H1 (cell line): ENCODE results near the gene PAX4.

ENCODE experiments used
- CTCF ChIP-seq, 3 experiments: IDR thresholded peaks; 1 replicate in 2 of 3; 2 replicates in 1 of 3; pipeline versions ENCODE4 v1.5.1 to v1.6.1; 2011; ENCODE audit warnings: low read length in 3 of 3, mild to moderate bottlenecking in 3 of 3, inconsistent platforms in 2 of 3, low read depth in 1 of 3, moderate library complexity in 1 of 3; ENCODE audit not compliant: insufficient read depth in 1 of 3; ENCODE audit errors: control extremely low read depth in 1 of 3
- EP300 ChIP-seq, 2 experiments: IDR thresholded peaks; 1 replicate in 1 of 2; 2 replicates in 1 of 2; pipeline ENCODE4 v1.6.1; 2011 to 2012; ENCODE audit warnings: low read depth in 2 of 2, low read length in 2 of 2, mild to moderate bottlenecking in 2 of 2, borderline replicate concordance in 1 of 2, inconsistent platforms in 1 of 2, moderate library complexity in 1 of 2
- GABPA ChIP-seq: IDR thresholded peaks from 2 replicates; pipeline ENCODE4 v1.6.1; 2011; ENCODE audit warnings: mild to moderate bottlenecking, low read length, moderate library complexity, borderline replicate concordance; ENCODE audit not compliant: insufficient read depth
- HDAC2 ChIP-seq, 2 experiments: fragments of 300-600 bp in 1 of 2; sonication (generic) in 1 of 2; IDR thresholded peaks; 2 replicates each; pipeline ENCODE4 v1.6.1; 2011 to 2012; ENCODE audit warnings: low read depth in 2 of 2, low read length in 2 of 2, mild to moderate bottlenecking in 2 of 2, moderate library complexity in 2 of 2, borderline replicate concordance in 1 of 2, inconsistent platforms in 1 of 2
- KDM1A ChIP-seq: fragments of 200-600, 300-600 bp; sonication (generic); IDR thresholded peaks from 2 replicates; pipeline ENCODE4 v1.7.1; 2016; ENCODE audit warnings: mild to moderate bottlenecking, low read length, borderline replicate concordance
- POLR2A ChIP-seq, 2 experiments: IDR thresholded peaks; 1 replicate in 1 of 2; 2 replicates in 1 of 2; pipeline ENCODE4 v1.6.1; 2011; ENCODE audit warnings: low read depth in 2 of 2, low read length in 2 of 2, mild to moderate bottlenecking in 2 of 2; ENCODE audit errors: control extremely low read depth in 1 of 2
- RAD21 ChIP-seq, 2 experiments: IDR thresholded peaks in 1 of 2; conservative IDR thresholded peaks in 1 of 2; 2 replicates each; pipeline ENCODE4 v1.6.1; 2011; ENCODE audit warnings: low read depth in 2 of 2, low read length in 2 of 2, improper control_type of control experiment in 1 of 2, inconsistent platforms in 1 of 2, mild to moderate bottlenecking in 1 of 2, moderate library complexity in 1 of 2
- RFX5 ChIP-seq: IDR thresholded peaks from 2 replicates; pipeline ENCODE4 v1.6.1; 2011; ENCODE audit warnings: low read depth, low read length, improper control_type of control experiment, borderline replicate concordance
- SP1 ChIP-seq: IDR thresholded peaks from 2 replicates; pipeline ENCODE4 v1.6.1; 2011; ENCODE audit warnings: low read depth, low read length
- SP2 ChIP-seq: IDR thresholded peaks from 2 replicates; pipeline ENCODE4 v1.6.1; 2012; ENCODE audit warnings: mild to moderate bottlenecking, low read length, inconsistent platforms
- TBP ChIP-seq: IDR thresholded peaks from 2 replicates; pipeline ENCODE4 v1.6.1; 2011; ENCODE audit warnings: low read depth, low read length, improper control_type of control experiment
- ZNF274 ChIP-seq: IDR thresholded peaks from 2 replicates; pipeline ENCODE4 v1.7.0; 2012; ENCODE audit warnings: low read length, borderline replicate concordance; ENCODE audit errors: extremely low read depth
- TF ChIP-seq, protein P1 (sequence below): IDR thresholded peaks from 2 replicates; pipeline ENCODE4 v1.6.1; 2011; ENCODE audit warnings: low read length, improper control_type of control experiment

GRCh38 chr7:127625331-127625730, 7.4 kb upstream of the PAX4 start:
- TF ChIP-seq RFX5: no peak
- no peak for TF ChIP-seq KDM1A
- TF ChIP-seq, protein P1, sequence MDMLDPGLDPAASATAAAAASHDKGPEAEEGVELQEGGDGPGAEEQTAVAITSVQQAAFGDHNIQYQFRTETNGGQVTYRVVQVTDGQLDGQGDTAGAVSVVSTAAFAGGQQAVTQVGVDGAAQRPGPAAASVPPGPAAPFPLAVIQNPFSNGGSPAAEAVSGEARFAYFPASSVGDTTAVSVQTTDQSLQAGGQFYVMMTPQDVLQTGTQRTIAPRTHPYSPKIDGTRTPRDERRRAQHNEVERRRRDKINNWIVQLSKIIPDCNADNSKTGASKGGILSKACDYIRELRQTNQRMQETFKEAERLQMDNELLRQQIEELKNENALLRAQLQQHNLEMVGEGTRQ: no peak
- TF ChIP-seq ZNF274: no peak
- TF ChIP-seq EP300 (IDR thresholded peaks at IDR 0.05; ENCODE audit: borderline replicate concordance in 1 of 2, low read depth in 2 of 2, low read length in 2 of 2): no peak
- TF ChIP-seq SP1: no peak
- no peak for TF ChIP-seq GABPA
- TF ChIP-seq CTCF (IDR thresholded peaks at IDR 0.05; ENCODE audit: control extremely low read depth in 1 of 3, insufficient read depth in 1 of 3, low read depth in 1 of 3, low read length in 3 of 3): no peak
- no peak for TF ChIP-seq HDAC2 (IDR thresholded peaks at IDR 0.05; ENCODE audit: borderline replicate concordance in 1 of 2, low read depth in 2 of 2, low read length in 2 of 2)
- no peak for TF ChIP-seq TBP
- TF ChIP-seq RAD21 (IDR thresholded peaks at IDR 0.05 in 1 of 2, conservative IDR thresholded peaks at IDR 0.05 in 1 of 2; ENCODE audit: low read depth in 2 of 2, low read length in 2 of 2): no peak
- no peak for TF ChIP-seq POLR2A (IDR thresholded peaks at IDR 0.05; ENCODE audit: control extremely low read depth in 1 of 2, low read depth in 2 of 2, low read length in 2 of 2)
- no peak for TF ChIP-seq SP2
